H1 (cell line): ENCODE data around the gene CR2. TPM values are rescaled to one million over a fixed set of nuclear protein-coding genes. Genes with fewer than 3 reads are reported as not detected.

Experiments used
- BCL11A ChIP-seq, 2 experiments: IDR thresholded peaks; one replicate each; pipeline ENCODE4 v1.6.1; 2011; ENCODE audit warnings: low read depth in 2 of 2, low read length in 2 of 2, mild to moderate bottlenecking in 2 of 2
- SAP30 ChIP-seq: fragments of 300-600 bp; sonication (generic); IDR thresholded peaks from 2 replicates; pipeline ENCODE4 v1.7.1; 2012; ENCODE audit warnings: low read length, moderate library complexity, mild to moderate bottlenecking, inconsistent platforms; ENCODE audit not compliant: insufficient read depth, insufficient replicate concordance
- SIX5 ChIP-seq: IDR thresholded peaks from 2 replicates; pipeline ENCODE4 v1.6.1; 2011; ENCODE audit warnings: mild to moderate bottlenecking, low read depth, low read length
- polyA plus RNA-seq, 7 experiments: library from polyadenylated mRNA; depleted of rRNA in 3 of 7; stranded (reverse) in 5 of 7; unstranded in 2 of 7; fragments of >200 nt in 5 of 7; fragments of 200-250 nt in 2 of 7; gene quantifications; 1 replicate in 5 of 7; 2 replicates in 1 of 7; 4 replicates in 1 of 7; pipeline versions ENCODE4 v1.2.1 to v1.2.3, GENCODE V29; 2011 to 2013; ENCODE audit warnings: missing spikeins in 2 of 7, mixed read lengths in 2 of 7
- total RNA-seq: library from RNA; stranded (reverse); fragmentation: NEBNext Ultra II Directional; extraction: Animal tissue kit (Norgen Biotek cat#: 25700); gene quantifications from 2 replicates; pipeline ENCODE4 v1.2.1, GENCODE V29; 2021

The CR2 gene
- total and polyA plus RNA-seq, 2 of the 8 experiments (the other 6 are each of a cell fraction or from before 2014, with no cell fraction given), result 1.7 to 3.0 TPM

DNA sequence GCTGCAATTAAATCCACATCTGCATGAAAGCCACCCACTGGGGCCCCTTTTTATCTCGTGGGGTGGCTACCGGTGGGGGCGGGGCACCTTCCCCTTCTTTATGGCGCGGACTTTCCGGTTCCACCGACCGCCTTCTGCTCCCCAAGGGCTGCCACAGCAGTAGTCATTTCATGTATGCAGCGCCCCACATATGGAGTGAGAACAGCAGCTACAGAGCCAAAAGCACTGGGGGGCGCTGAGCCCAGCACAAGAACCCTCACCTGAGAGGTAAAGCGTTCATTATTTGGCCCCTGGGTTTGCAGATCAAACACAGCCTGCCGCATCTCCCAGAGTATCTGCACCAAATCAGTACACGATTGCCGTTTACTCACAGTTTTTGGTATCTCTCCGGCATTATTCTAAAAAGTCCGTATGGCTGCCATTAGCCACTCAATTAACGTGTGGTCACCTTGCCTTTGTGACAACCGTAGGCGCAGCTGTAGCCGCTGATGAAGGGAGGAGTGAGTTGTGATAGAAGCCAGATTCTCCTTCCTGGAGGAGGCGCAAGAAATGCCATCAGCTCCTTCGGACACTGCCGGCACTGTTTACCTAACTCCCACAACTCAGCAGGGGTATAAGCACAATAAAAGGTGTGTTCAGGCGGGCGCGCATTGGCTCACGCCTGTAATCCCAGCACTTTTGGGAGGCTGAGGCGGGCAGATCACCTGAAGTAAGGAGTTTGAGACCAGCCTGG, 30.4 kb upstream of the CR2 start (continued):
- TF ChIP-seq SIX5 (no peak), BCL11A (IDR thresholded peaks at IDR 0.05; ENCODE audit: low read depth in 2 of 2, low read length in 2 of 2) (no peak), SAP30 (no peak)
